SK-N-MC (cell line): ENCODE data around the gene CFAP410.

Source experiments
- EZH2 ChIP-seq: fragments of 200-600 bp; sonication (generic); IDR thresholded peaks from one replicate; pipeline ENCODE4 v1.6.1; 2017; ENCODE audit warnings: antibody characterized with exemption
- POLR2AphosphoS5 ChIP-seq: IDR thresholded peaks from 2 replicates; pipeline ENCODE4 v1.6.1; 2012; ENCODE audit warnings: mild to moderate bottlenecking, low read depth, low read length, borderline replicate concordance

- no peak for TF ChIP-seq EZH2
- no peak for TF ChIP-seq POLR2AphosphoS5
Measured at GRCh38 chr21:44351535-44352252, 12.5 kb upstream of the CFAP410 start.
